HepG2 (cell line): Measurements from ENCODE around the gene ACAT2. TPM values are rescaled to one million over a fixed set of nuclear protein-coding genes. Genes with fewer than 3 reads are reported as not detected.

Experiments
- CEBPB ChIP-seq: IDR thresholded peaks from 2 replicates; pipeline ENCODE4 v1.6.1; 2011; ENCODE audit warnings: low read depth, low read length, improper control_type of control experiment, borderline replicate concordance
- FLYWCH1 ChIP-seq: sonication (generic); formaldehyde crosslinking; IDR thresholded peaks from 2 replicates; pipeline ENCODE4 v1.8.1; 2023; ENCODE audit warnings: mild to moderate bottlenecking, missing genetic modification reagents
- GZF1 ChIP-seq: sonication (generic); formaldehyde crosslinking; IDR thresholded peaks from 2 replicates; pipeline ENCODE4 v1.5.1; 2020; ENCODE audit warnings: mild to moderate bottlenecking, missing genetic modification reagents
- KDM3A ChIP-seq: IDR thresholded peaks from 2 replicates; pipeline ENCODE4 v1.6.1; 2018; ENCODE audit warnings: low read depth, missing compliant biosample characterization
- KLF13 ChIP-seq: sonication (generic); formaldehyde crosslinking; IDR thresholded peaks from 2 replicates; pipeline ENCODE4 v1.4.0; 2020; ENCODE audit warnings: mild to moderate bottlenecking, missing genetic modification reagents
- NFKBIZ ChIP-seq: IDR thresholded peaks from 2 replicates; pipeline ENCODE4 v1.6.1; 2018; ENCODE audit warnings: missing genetic modification reagents, missing compliant biosample characterization
- TCF7L2 ChIP-seq: IDR thresholded peaks from 2 replicates; pipeline ENCODE4 v1.6.1; 2011; ENCODE audit warnings: mild to moderate bottlenecking, low read depth, low read length, moderate library complexity
- ZBED4 ChIP-seq: sonication (generic); formaldehyde crosslinking; IDR thresholded peaks from 2 replicates; pipeline ENCODE4 v1.4.0; 2020; ENCODE audit warnings: missing genetic modification reagents, borderline replicate concordance
- ZHX2 ChIP-seq, 2 experiments: sonication (generic) in 1 of 2; formaldehyde crosslinking in 1 of 2; IDR thresholded peaks; 2 replicates each; pipeline versions ENCODE4 v1.6.1 to v1.9.0; 2014 to 2022; ENCODE audit warnings: antibody characterized with exemption in 1 of 2, borderline replicate concordance in 1 of 2, inconsistent platforms in 1 of 2, low read depth in 1 of 2, missing genetic modification reagents in 1 of 2
- ZNF205 ChIP-seq: IDR thresholded peaks from 2 replicates; pipeline ENCODE4 v1.6.1; 2018; ENCODE audit warnings: missing biosample characterization, missing genetic modification reagents
- ZNF501 ChIP-seq: sonication (generic); formaldehyde crosslinking; IDR thresholded peaks from 2 replicates; pipeline ENCODE4 v1.5.1; 2020; ENCODE audit warnings: mild to moderate bottlenecking, moderate library complexity, missing genetic modification reagents
- ZNF766 ChIP-seq: sonication (generic); formaldehyde crosslinking; IDR thresholded peaks from 2 replicates; pipeline ENCODE4 v1.5.0; 2020; ENCODE audit warnings: missing genetic modification reagents, borderline replicate concordance
- ZNF790 ChIP-seq: sonication (generic); formaldehyde crosslinking; IDR thresholded peaks from 2 replicates; pipeline ENCODE4 v1.8.0; 2022; ENCODE audit warnings: missing genetic modification reagents, mild to moderate bottlenecking, borderline replicate concordance
- polyA plus RNA-seq, 8 experiments: library from polyadenylated mRNA; depleted of rRNA in 3 of 8; stranded (reverse) in 7 of 8; unstranded in 1 of 8; fragments of >200 nt; fragmentation: Illumina TruSeq in 4 of 8; extraction: Trizol in 4 of 8; gene quantifications; 2 replicates each; pipeline versions ENCODE4 v1.2.1 to v1.2.3, GENCODE V29; 2011 to 2016; ENCODE audit warnings: low read depth in 4 of 8, missing spikeins in 1 of 8, mixed read lengths in 1 of 8; ENCODE audit not compliant: insufficient read depth in 1 of 8
- total RNA-seq, 5 experiments: library from RNA; depleted of rRNA; stranded (reverse); fragments of >200 nt; fragmentation: Illumina TruSeq; extraction: Trizol; gene quantifications; 2 replicates each; pipeline ENCODE4 v1.2.3, GENCODE V29; 2016; ENCODE audit warnings: low read depth in 1 of 5
- TF ChIP-seq, protein P1 (sequence below): IDR thresholded peaks from 2 replicates; pipeline ENCODE4 v1.6.1; 2016; ENCODE audit warnings: mild to moderate bottlenecking, missing biosample characterization, missing genetic modification reagents
- TF ChIP-seq, protein P2 (sequence below): sonication (generic); formaldehyde crosslinking; IDR thresholded peaks from 2 replicates; pipeline ENCODE4 v1.5.1; 2020; ENCODE audit warnings: missing genetic modification reagents, mild to moderate bottlenecking, borderline replicate concordance
- TF ChIP-seq, protein P3 (sequence below): sonication (generic); formaldehyde crosslinking; IDR thresholded peaks from 2 replicates; pipeline ENCODE4 v1.4.0; 2020; ENCODE audit warnings: low read depth, mild to moderate bottlenecking, missing genetic modification reagents

ACAT2 gene
- total and polyA plus RNA-seq, 2 of the 13 experiments (the other 11 are each of a cell fraction or from before 2014, with no cell fraction given) = 121 to 534 TPM

DNA sequence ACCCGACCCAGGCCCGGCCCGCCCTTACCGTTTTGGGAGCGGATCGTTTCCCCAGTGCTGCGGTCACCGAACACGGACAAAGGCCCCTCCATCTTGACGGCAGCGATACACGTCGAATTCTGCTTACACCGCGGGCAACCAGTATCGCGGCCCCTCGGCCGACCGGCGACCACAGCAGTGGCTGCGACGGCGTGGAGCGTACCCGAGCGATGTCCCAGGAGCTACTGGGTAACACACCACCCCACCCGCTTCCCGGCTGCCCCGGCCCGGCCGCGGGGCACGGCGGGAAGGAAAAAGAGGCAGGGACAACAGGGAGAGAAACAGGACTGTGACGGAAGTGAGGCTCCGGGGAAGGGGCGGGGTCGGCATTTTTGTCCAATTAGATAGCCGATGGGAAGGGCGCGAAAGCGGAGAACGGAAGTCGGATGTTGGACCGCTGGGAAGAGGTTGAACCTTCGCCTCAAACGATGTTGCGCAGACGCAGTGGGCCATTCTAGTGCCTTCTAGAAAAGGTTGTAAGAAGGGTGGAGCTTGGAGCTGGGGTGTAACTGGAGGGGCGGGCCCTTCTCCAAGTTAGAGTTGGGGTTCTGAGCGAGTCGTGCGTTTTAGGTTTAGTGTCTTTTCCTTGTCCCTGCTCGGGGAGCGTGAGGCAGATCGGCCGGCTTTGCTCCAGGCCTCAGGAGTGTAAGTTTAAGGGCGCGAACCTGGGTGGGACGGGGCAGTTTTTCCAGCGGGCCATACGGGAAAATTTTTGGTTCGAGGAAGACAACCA is 27.7 kb downstream of the ACAT2 start, which contains the start of gene TCP1 (continued):
- TF ChIP-seq KLF13 (CRISPR knock-in tag) = 0 out of 2 replicates have a peak, but pooled peaks have one; percentile 56
- TF ChIP-seq, protein P1, sequence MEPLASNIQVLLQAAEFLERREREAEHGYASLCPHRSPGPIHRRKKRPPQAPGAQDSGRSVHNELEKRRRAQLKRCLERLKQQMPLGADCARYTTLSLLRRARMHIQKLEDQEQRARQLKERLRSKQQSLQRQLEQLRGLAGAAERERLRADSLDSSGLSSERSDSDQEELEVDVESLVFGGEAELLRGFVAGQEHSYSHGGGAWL (CRISPR knock-in tag) = peak; percentile 91; the same call in 1 of the 2 replicates
- TF ChIP-seq TCF7L2 = no peak
- TF ChIP-seq, protein P2, sequence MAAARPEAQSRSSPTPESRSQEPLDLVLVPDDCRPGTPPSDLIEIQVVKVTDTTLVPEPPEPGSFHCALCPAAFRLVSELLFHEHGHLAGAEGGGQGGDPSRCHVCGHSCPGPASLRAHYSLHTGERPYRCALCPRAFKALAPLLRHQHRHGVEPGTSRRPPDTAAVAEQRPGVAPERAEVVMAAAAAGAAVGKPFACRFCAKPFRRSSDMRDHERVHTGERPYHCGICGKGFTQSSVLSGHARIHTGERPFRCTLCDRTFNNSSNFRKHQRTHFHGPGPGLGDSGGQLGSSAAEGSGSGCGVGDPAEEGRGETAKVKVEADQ (CRISPR knock-in tag) = peak; percentile 67; the same call in 1 of the 2 replicates
- no peak for TF ChIP-seq NFKBIZ (CRISPR knock-in tag)
- TF ChIP-seq KDM3A = no peak
- TF ChIP-seq CEBPB = no peak
- TF ChIP-seq ZNF766 (CRISPR knock-in tag) = peak; percentile 46; the same call in 1 of the 2 replicates
- peak; percentile 84 for TF ChIP-seq GZF1 (CRISPR knock-in tag)
- no peak; the same call in 1 of the 2 replicates for TF ChIP-seq ZHX2 (IDR thresholded peaks at IDR 0.05; ENCODE audit: low read depth)
- TF ChIP-seq ZHX2 (CRISPR knock-in tag; IDR thresholded peaks at IDR 0.05; ENCODE audit: borderline replicate concordance) = no peak
- TF ChIP-seq ZNF790 (CRISPR knock-in tag) = no peak; the same call in 1 of the 2 replicates
- TF ChIP-seq FLYWCH1 = no peak; the same call in 1 of the 2 replicates
- 0 out of 2 replicates have a peak, but pooled peaks have one; percentile 37 for TF ChIP-seq ZBED4 (CRISPR knock-in tag)
- 0 out of 2 replicates have a peak, but pooled peaks have one; percentile 45 for TF ChIP-seq ZNF205 (CRISPR knock-in tag)
- TF ChIP-seq, protein P3, sequence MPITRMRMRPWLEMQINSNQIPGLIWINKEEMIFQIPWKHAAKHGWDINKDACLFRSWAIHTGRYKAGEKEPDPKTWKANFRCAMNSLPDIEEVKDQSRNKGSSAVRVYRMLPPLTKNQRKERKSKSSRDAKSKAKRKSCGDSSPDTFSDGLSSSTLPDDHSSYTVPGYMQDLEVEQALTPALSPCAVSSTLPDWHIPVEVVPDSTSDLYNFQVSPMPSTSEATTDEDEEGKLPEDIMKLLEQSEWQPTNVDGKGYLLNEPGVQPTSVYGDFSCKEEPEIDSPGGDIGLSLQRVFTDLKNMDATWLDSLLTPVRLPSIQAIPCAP = no peak
- TF ChIP-seq ZNF501 (CRISPR knock-in tag) = peak; percentile 88
